HPDE6-E6E7 (cell line): ENCODE data around the gene CACNA1E.

Experiments used
- DNase-seq: peaks from one replicate; pipeline ENCODE4 v3.0.0; 2011; ENCODE audit warnings: missing footprints; ENCODE audit errors: extremely low spot score

CACNA1E gene

GRCh38 chr1:181484821-181485220 is 1.5 kb downstream of the CACNA1E start:
- no peak for DNase-seq

DNA sequence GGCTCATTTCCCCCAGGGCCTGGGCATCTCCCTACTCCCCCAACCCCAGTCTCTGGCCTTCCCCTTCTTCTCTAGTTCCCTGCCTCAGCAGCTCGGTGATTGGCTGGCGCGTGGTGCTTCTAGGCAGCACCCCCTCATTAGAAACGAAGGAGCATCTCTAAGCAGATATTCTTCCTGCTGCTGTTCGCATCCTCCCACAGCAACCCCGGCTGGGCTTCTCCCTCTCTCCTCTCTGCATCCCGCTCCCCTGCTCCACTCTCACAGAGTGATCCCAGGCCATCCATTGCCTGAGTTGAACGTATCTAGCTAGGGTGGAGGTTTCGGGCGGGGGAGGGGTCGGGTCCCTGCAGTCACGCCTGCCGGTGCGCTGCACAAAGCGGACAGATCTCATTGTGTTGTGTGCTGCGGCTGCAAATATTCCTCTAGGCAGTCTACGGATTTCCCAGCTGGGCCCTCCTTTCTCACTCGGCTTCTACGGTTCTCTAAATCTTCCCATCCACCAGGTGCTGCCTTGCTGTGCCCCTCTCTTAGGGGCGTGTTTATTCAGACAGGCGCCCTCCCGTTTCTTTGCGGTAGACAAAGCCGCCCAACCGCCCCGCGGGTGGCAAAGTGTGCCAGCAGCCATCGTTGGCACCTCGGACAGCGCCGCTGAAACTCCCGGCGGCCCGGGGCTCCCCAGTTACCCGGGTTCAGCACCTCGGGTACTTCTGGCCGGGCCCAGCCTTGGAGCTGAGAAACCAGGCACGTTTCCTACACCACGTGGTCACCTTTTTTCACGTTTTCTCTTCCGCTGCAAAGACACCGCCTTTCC is 2.2 kb downstream of the CACNA1E start:
- no peak for DNase-seq

- DNase-seq, result no peak
These were observed 2.7 kb downstream of the CACNA1E start for GRCh38 chr1:181486098-181486420.

DNA sequence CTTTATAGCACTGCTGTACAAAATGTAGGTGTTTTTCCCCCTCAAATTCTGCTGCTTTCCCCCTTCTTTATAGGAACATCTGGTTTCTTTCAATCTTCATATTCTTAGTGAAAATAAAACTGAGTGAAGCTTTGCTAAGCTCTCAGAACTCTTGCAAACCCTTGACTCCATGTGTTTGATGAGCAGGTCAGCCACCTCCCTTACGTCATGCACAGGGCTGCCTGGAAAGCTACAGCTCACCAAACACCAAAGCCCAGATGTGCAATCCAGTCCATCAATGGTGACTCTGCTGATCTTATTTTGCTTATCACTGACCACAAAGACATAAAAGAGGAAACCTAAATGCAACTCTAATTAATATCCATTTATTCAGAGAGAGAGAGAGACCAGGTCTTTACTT is 5.5 kb downstream of the CACNA1E start:
- no peak for DNase-seq

DNA sequence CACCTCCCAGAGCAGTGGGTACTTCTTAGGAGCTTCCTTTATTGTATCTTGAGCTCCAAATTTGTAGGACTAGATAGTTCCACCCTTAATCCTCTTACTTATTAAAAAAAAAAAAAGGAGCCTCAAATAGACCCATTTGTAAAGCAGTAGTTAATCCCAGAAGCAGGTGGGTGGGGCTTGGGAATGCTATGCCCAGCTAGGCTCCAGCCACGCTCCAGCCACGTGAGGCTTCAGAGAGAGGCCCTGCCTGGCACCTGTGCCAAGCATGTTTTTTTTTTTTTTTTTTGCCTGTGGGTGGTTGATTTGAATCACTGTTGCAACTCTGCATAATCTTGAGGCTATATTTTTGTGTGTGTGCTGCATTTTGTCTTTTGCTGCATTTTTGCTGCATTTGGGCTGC is 7.0 kb downstream of the CACNA1E start:
- DNase-seq, result no peak

DNA sequence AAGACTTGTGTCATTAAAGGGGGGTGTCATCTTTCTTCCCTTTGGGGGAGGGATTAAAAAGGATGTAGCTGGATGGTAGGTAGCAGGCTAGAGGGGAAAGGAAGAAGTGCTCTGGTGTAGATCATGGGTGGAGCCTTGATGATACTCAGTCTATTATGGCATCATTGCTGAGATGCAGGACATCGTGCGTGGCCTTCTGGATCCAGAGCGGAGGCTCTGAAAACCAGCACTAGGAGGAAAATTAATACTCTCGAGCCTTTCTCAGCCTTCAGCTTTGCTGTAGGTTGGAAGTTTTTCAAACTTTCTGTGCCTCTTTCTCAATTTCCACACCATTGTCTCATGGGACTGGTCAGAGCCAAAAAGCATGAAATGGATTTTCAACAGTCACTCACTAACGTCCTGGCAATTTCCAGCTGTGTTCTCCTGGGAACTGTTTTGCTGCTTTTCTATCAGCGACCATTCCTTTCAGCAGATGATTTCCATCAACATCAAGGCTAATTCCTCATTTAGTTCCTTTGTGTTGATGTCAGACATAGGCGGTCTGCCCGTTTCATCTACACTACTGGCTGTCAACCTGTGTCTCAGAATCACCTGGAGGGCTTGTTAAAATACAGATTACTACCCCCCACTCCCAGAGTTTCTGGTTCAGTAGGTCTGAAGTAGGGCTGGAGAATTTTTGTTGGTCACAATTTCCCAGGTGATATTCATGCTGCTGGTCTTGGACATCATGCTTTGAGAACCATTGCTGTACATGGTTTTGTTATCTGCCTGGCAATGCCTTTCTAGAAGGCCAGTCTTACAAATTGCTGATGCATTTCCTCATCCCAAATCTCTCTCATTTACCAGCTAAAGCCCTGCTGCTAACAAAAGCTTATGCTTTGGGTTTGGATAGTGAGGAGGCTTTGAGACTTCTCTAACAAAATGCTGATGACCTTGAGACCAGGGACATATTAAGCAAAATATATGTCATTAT is 7.7 kb downstream of the CACNA1E start:
- no peak for DNase-seq

- DNase-seq, result no peak
These were observed 9.8 kb downstream of the CACNA1E start for GRCh38 chr1:181493166-181493565.

DNA sequence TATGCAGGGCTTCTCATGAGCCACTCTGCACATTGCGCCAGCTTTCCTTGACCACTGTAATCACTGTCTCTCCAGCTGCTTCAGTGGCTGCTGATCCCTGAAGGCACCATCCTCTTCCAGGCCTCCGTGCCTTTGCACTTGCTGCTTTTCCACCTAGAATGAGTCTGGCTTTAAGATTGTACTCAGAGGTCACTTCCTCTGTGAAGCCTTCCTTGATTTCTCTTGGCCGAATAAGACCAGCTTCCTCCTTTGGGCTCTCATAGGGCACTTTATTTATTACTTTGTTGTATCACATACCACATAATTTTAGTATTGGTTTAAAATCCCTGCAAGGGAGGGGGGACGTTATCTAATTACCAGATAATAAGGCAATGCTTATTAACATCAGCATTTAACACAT is 10.6 kb downstream of the CACNA1E start:
- no peak for DNase-seq

- no peak for DNase-seq
These were observed 13.4 kb downstream of the CACNA1E start for GRCh38 chr1:181496759-181497158.

GRCh38 chr1:181497870-181498269 is 14.6 kb downstream of the CACNA1E start:
- DNase-seq, result no peak

DNA sequence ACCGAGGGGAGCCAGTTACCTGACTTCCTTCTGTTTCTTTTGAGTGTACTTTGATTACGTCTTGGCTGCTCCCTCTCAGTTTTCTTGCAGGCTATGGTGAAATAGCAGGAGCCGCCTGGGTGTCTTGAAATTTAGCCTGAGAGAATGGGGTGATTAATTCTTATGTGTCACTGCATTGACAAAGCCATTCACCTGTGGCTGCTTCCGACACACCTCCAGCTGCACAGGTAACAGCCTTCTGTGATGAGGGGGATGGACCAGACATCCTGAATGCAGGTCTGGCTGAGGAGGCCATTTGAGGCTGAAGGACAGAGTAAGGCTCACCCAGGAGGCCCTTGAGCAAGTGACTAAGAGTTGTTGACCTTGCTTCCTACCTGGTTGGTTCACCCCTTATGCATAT is 16.5 kb downstream of the CACNA1E start:
- peak; percentile 41 for DNase-seq

DNA sequence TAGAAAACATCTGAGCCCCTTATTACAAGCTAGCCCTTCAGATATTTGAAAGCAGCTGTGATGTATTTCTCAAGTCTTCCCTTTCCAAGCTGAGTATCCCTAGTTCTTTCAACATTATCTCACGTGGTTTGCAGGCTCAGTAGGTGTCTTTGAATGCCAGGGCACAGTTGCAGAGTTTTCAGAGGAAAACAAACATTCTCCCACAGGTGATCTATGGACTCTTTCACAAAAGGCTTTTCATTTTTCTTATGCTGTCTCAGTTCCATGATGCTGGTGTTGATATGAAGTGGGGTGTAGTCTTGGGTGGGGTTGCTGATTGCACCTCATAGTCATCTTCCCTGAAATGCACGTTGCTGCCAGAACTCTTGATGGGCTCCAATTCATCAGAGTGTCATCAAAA is 17.3 kb downstream of the CACNA1E start:
- no peak for DNase-seq

- DNase-seq, result no peak
These were observed 18.3 kb downstream of the CACNA1E start for GRCh38 chr1:181501612-181502011.

GRCh38 chr1:181503171-181503810 is 20.0 kb downstream of the CACNA1E start:
- DNase-seq, result no peak

- no peak for DNase-seq
These were observed 21.1 kb downstream of the CACNA1E start for GRCh38 chr1:181504399-181504842.

DNA sequence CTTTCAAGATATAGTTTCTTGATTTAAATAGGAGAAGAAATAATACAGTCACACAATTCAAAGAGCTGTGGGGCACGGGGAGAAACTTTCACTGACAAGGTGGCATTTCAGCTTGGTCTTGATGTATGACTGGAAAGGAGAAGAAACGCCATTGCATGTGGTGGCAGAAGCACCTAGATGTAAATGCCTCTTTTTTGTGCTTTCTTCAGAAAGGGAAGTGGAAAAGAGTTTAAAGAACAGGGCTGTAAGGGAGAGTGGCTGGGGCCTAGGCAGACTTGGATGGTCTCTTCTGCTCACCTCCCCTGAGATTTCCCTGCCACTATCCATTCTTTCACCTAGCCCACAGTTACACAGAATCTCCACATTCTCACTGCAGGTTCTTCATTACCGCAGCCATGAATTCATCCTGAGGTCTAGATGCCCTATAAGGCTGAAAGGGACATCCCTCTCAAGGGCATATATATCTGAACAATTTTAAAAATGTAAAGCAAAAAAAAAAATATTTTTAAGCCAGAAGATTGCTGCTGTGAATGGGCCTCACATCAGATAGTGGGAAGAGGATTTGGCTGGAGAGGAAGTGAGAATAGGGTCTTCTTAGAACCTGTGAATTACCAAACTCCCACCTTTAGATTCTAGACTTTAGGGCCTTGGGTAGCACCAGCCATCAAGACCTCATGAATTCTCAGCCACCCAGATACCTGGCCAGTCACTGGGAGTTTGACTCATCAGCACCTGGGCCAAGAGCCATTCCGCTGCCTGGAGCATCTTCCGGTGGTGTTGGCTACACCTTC is 23.4 kb downstream of the CACNA1E start:
- DNase-seq, result no peak

DNA sequence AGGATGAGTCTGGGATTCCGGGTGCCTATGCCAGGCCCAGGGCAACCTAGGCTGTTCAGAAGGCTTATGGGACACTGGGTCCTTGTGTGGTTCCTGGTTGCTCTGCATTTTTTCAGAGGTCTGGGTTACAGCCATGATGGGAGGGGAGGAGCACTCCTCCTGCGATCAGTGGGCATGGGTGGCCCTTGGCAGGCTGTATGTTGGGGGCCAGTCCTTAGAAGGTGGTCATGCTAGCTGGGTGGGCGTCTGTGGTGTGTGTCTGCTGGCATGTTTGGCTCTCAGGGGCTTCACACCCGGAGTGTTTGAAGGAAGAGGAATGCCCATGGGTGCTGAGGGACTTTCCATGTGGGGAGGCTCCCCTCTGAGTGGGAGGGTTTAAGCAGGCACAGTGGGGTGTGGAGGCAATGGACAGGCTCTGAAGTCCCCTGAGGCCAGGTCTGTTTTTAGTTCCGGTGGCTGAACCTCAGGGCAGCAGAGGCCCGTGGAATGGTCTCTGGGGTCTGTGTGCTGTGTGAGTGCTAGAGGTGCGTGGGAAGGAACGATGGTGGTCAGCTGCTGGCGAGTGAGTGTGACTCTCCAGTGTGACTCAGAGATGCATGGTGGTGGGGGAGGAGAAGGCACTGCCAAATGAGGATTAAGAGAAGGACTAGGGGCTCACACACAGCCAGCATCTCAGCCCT is 25.3 kb downstream of the CACNA1E start:
- DNase-seq, result no peak

DNA sequence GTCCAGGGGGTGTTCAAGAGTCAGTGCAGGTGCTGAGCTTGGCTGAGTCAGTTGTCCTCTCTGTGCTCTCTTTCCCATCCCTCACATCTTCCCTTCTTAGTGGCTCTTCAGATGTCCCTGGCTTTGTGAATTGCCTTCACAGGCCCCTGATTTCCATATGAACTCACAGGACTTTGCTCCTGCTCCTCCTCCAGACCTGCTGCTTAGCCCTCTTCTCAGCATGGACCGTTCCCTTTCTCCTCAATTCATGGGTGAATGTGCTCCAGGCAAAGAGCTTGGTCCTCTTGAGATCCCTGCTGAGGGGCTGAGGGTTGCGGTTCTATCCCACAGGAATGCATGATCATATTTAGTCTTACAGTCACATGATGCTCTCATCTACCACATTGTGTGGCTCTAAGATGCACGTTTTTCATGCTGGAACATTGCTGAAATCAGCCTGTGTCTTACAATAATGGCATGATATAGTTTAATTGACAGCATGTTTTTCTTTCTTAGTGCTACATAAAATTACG is 30.5 kb downstream of the CACNA1E start:
- DNase-seq, result no peak

DNA sequence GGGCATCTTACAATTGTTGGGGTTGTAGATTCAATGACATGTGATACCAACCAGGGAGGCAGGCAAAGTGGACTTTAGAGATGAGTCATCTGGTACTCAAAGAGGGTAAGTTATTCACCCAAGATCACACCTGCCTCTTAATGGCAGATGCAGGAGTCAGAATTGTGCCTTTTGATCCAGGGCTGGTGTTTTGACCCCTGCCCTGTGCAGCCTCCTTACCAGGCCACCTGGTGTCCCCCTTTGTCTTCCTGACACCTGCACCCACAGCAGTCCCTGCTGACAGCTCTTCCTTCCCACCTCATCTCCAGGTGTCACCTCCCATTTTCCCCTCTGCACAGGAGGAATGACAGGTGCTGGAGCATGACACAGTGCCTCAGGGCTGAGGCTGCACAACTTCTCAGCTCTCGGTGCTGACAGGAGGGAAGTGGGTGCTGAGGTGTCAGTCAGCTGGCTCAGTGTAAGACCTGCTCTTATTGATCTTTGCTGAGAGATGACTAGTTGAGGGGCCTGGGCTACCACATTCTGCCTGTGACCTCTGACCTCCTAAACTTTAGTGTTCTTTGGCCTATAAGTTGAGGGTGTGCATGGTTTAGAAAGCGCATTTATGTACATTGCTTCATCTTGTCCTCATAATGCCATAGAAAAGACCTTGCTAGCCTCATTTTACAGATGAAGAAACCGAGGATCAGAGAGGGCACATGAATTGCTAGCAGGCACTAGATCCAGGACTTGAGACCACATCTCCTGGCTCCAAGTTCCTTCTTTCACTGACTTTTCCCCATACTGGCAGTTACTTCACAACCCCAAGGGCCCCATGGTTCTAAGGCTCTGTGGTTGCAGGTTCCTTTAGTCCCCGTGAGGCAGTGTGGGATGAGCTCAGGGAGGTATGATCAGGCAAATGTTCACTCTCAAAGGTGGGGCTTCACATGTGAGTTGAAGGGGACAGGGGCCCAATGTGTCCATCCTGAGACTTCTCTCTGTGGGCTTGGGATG is 31.3 kb downstream of the CACNA1E start:
- DNase-seq, result no peak
